ENCODE data around the gene TMCC2.

DNA sequence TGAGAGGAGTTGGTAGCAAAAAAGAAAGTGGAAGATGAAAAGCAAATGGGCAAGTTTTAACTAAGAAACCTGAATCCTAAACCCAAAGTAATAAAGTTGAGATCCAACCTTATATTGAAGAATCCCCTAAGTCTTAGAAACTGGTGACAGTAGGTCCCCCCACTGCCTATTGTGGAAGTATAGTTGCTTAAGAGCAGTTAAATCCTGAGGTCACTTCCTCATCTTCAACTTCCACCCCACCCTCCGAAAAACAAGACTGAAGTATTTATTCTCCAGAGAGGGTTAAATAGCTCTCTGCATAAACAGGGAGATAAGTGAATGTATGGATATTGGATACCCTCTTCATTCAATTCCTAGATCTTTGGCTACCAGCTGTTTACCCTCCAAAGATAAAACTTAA, 13.0 kb upstream of the TMCC2 start:
- TF ChIP-seq POLR2A (IDR thresholded peaks at IDR 0.05; ENCODE audit: low read length) (no peak), GATA1 (IDR thresholded peaks at IDR 0.05; ENCODE audit: low read depth, low read length) (no peak)
